Tibial artery (tissue), 4 donors: ENCODE measurements around the gene CMTM7.
A peak's percentile ranks its signal among the peaks of the same experiment; 100 is the strongest.
"Not testable (repeated sequence)": the region's sequence is repeated elsewhere in the genome, so short reads cannot be mapped to it uniquely, and the experiment has no call there.

Source experiments
- DNase-seq, 2 donors: peaks; one replicate each; pipeline ENCODE4 v3.0.0-alpha.2; 2019
- H3K27ac ChIP-seq, 2 donors: fragments of 200-600 bp; sonication (generic) in 1 of 2; 1 replicate in 1 of 2; 2 replicates in 1 of 2; pipeline ENCODE4 v1.5.1; 2018 to 2019; ENCODE audit warnings: mild to moderate bottlenecking in 1 of 2
- H3K27me3 ChIP-seq, 2 donors: fragments of 200-600 bp; sonication (generic) in 1 of 2; one replicate each; pipeline versions ENCODE4 v1.5.1 to v1.6.0; 2016 to 2019
- H3K36me3 ChIP-seq, 3 donors: fragments of 200-600 bp; sonication (generic) in 2 of 3; one replicate each; pipeline ENCODE4 v1.5.1; 2016 to 2019; ENCODE audit warnings: mild to moderate bottlenecking in 2 of 3
- H3K4me1 ChIP-seq, 4 donors: fragments of 200-600 bp; sonication (generic) in 2 of 4; 1 replicate in 3 of 4; 2 replicates in 1 of 4; pipeline ENCODE4 v1.5.1; 2016 to 2019
- H3K4me3 ChIP-seq, 2 donors: fragments of 200-600 bp; sonication (generic) in 1 of 2; 1 replicate in 1 of 2; 2 replicates in 1 of 2; pipeline ENCODE4 v1.5.1; 2018 to 2019; ENCODE audit warnings: mild to moderate bottlenecking in 2 of 2
- H3K9me3 ChIP-seq, 3 donors: fragments of 200-600 bp; sonication (generic) in 1 of 3; one replicate each; pipeline ENCODE4 v1.5.1; 2016 to 2019
- CTCF ChIP-seq, 2 experiments: fragments of 200-600 bp in 1 of 2; fragments of 450-650 bp in 1 of 2; IDR thresholded peaks; one replicate each; pipeline ENCODE4 v1.5.1; 2017 to 2019; ENCODE audit warnings: antibody characterized with exemption in 2 of 2, mild to moderate bottlenecking in 1 of 2, moderate library complexity in 1 of 2
- intact Hi-C: fragments of 100-400 bp; cut with DNase I; formaldehyde crosslinking; loops from one replicate; pipeline ENCODE4 v1.15.0; 2023; ENCODE audit warnings: low total_unique reads

The CMTM7 gene

GRCh38 chr3:32383136-32383711 lies 8.4 kb upstream of the CMTM7 start:
- H3K4me3 ChIP-seq, result no peak overlapping the region
- H3K36me3 ChIP-seq, result no peaks in the 10 kb centered on the region
- intact Hi-C loops, result no loop called here
- no peaks in the 10 kb centered on the region for H3K27me3 ChIP-seq
- no peak overlapping the region for H3K27ac ChIP-seq
- no peak for TF ChIP-seq CTCF (IDR thresholded peaks at IDR 0.05)
- H3K9me3 ChIP-seq, result no peaks in the 10 kb centered on the region
- no peak for DNase-seq
- no peaks in the 10 kb centered on the region for H3K4me1 ChIP-seq

- no peaks in the 10 kb centered on the region for H3K4me1 ChIP-seq
- intact Hi-C loops, result no loop called here
- DNase-seq, result no peak
These were observed 6.7 kb upstream of the CMTM7 start for GRCh38 chr3:32384938-32385337.

GRCh38 chr3:32387512-32387911 lies 4.1 kb upstream of the CMTM7 start:
- Histone ChIP-seq H3K4me3 (no peak overlapping the region), H3K36me3 (no peaks in the 10 kb centered on the region), H3K9me3 (no peaks in the 10 kb centered on the region), H3K27me3 (no peaks in the 10 kb centered on the region), H3K4me1 (peaks cover 0 to 6% (median 4%) of the 10 kb centered on the region in 4 donors), H3K27ac (no peak overlapping the region)
- no peak for TF ChIP-seq CTCF (IDR thresholded peaks at IDR 0.05)
- intact Hi-C loops, result no loop called here
- DNase-seq, result no peak

More at GRCh38 chr3:32384938-32385337, 6.7 kb upstream of the CMTM7 start:
- Histone ChIP-seq H3K9me3 (no peaks in the 10 kb centered on the region), H3K27me3 (no peaks in the 10 kb centered on the region), H3K36me3 (no peaks in the 10 kb centered on the region), H3K27ac (no peak overlapping the region), H3K4me3 (no peak overlapping the region)
- TF ChIP-seq CTCF (IDR thresholded peaks at IDR 0.05), result no peak

- H3K27me3 ChIP-seq, H3K4me1 ChIP-seq, intact Hi-C loops, H3K9me3 ChIP-seq, H3K4me3 ChIP-seq, H3K27ac ChIP-seq, H3K36me3 ChIP-seq, DNase-seq: not testable (repeated sequence)
These were observed 2.1 kb upstream of the CMTM7 start for GRCh38 chr3:32389577-32389976.

- peaks cover 0 to 6% (median 4%) of the 10 kb centered on the region in 4 donors for H3K4me1 ChIP-seq
- no peak for TF ChIP-seq CTCF (IDR thresholded peaks at IDR 0.05)
- H3K27ac ChIP-seq, result peak overlapping the region; percentile 49 to 51
- no peaks in the 10 kb centered on the region for H3K9me3 ChIP-seq
- DNase-seq, result peak; percentile 64 to 76
- H3K4me3 ChIP-seq, result peak overlapping the region; percentile 58 to 78
- no peaks in the 10 kb centered on the region for H3K27me3 ChIP-seq
- H3K36me3 ChIP-seq, result no peaks in the 10 kb centered on the region
- intact Hi-C loops, result no loop called here
These were observed 1.1 kb downstream of the CMTM7 start for GRCh38 chr3:32392536-32393302.

GRCh38 chr3:32395496-32395895 lies 3.8 kb downstream of the CMTM7 start:
- no peak for DNase-seq
- Histone ChIP-seq H3K36me3 (no peaks in the 10 kb centered on the region), H3K27ac (no peak overlapping the region), H3K27me3 (no peaks in the 10 kb centered on the region), H3K4me1 (peaks cover 0 to 8% (median 5%) of the 10 kb centered on the region in 4 donors), H3K9me3 (no peaks in the 10 kb centered on the region), H3K4me3 (no peak overlapping the region)
- no peak for TF ChIP-seq CTCF (IDR thresholded peaks at IDR 0.05)
- intact Hi-C loops, result loop anchor here (5.0 kb wide), 1 partner anchor 37 kb away; no protein-coding TSS in a partner anchor
